ENCODE results near the gene TMEM101.

- peak; percentile 89 to 90 for TF ChIP-seq CTCF (conservative IDR thresholded peaks at IDR 0.05 in 1 of 2, IDR thresholded peaks at IDR 0.05 in 1 of 2; ENCODE audit: low read depth in 1 of 2, low read length in 2 of 2)
- no peak for TF ChIP-seq EZH2 (IDR thresholded peaks at IDR 0.05; ENCODE audit: low read length, missing control alignments)
Measured at GRCh38 chr17:43994272-43995149, 20.3 kb downstream of the TMEM101 start.

Data from fibroblast of lung (primary cell).